ENCODE results near the gene LPP. TPM values are rescaled to one million over a fixed set of nuclear protein-coding genes. Genes with fewer than 3 reads are reported as not detected.

LPP gene
- polyA plus RNA-seq, 3 donors = 14.1 to 23.2 (median 15.3) TPM

GRCh38 chr3:188470508-188471130 lies 316.7 kb downstream of the LPP start:
- peaks cover 12% of the 10 kb centered on the region for H3K4me1 Mint-ChIP-seq
- no peaks in the 10 kb centered on the region for H3K27me3 Mint-ChIP-seq (ENCODE audit: low read depth in 3 of 3)
- H3K27me3 ChIP-seq (ENCODE audit: control insufficient read depth in 2 of 2, insufficient read depth in 2 of 2, low read length in 2 of 2) = no peaks in the 10 kb centered on the region
- peaks cover 12 to 17% of the 10 kb centered on the region in 2 donors for H3K36me3 Mint-ChIP-seq
- no peaks in the 10 kb centered on the region for H3K36me3 ChIP-seq (replicated peaks in 1 of 2; ENCODE audit: control insufficient read depth in 1 of 2, insufficient read depth in 2 of 2, low read length in 2 of 2)
- intact Hi-C loops (cut with micrococcal nuclease) = no loop called here
- no peak overlapping the region for H3K9ac ChIP-seq (ENCODE audit: insufficient read depth, low read length, poor library complexity, severe bottlenecking)
- H3K4me3 Mint-ChIP-seq = no peak overlapping the region
- H3K4me2 ChIP-seq (replicated peaks; ENCODE audit: extremely low read depth, low read length, poor library complexity, severe bottlenecking) = no peak overlapping the region
- no peak for TF ChIP-seq CTCF (IDR thresholded peaks at IDR 0.05)
- H2AFZ ChIP-seq (ENCODE audit: insufficient read depth, low read depth, low read length, poor library complexity, severe bottlenecking) = no peak overlapping the region
- peak in 1 of 3 donors; percentile 5 for DNase-seq
- no peaks in the 10 kb centered on the region for H3K9me3 ChIP-seq (replicated peaks in 1 of 2; ENCODE audit: control insufficient read depth in 1 of 2, insufficient read depth in 1 of 2, low read length in 2 of 2)
- no peaks in the 10 kb centered on the region for H3K79me2 ChIP-seq (ENCODE audit: insufficient read depth, low read length)
- H3K4me3 ChIP-seq (replicated peaks in 1 of 3; ENCODE audit: low read depth in 2 of 3, low read length in 3 of 3) = no peak overlapping the region
- H3K9me3 Mint-ChIP-seq = peaks cover 0 to 2% (median 0%) of the 10 kb centered on the region in 7 donors
- WGBS (ENCODE audit: insufficient coverage) = 100% methylated on average over 2 of the region's 4 CpGs
- peaks cover 0 to 4% of the 10 kb centered on the region in 2 donors for H3K4me1 ChIP-seq (ENCODE audit: control insufficient read depth in 1 of 2, insufficient read depth in 2 of 2, low read length in 2 of 2)
- H3K27ac ChIP-seq (ENCODE audit: low read depth in 1 of 2, low read length in 2 of 2) = no peak overlapping the region
- H3K27ac Mint-ChIP-seq = peak overlapping the region in 1 of 7 donors; percentile 80
- no peaks in the 10 kb centered on the region for H4K20me1 ChIP-seq (ENCODE audit: insufficient read depth, low read length)

- peaks cover 0 to 5% (median 0%) of the 10 kb centered on the region in 7 donors for H3K9me3 Mint-ChIP-seq
- Histone ChIP-seq H3K36me3 (replicated peaks in 1 of 2; ENCODE audit: control insufficient read depth in 1 of 2, insufficient read depth in 2 of 2, low read length in 2 of 2) (no peaks in the 10 kb centered on the region), H3K4me2 (replicated peaks; ENCODE audit: extremely low read depth, low read length, poor library complexity, severe bottlenecking) (no peak overlapping the region), H2AFZ (ENCODE audit: insufficient read depth, low read depth, low read length, poor library complexity, severe bottlenecking) (no peak overlapping the region), H3K4me1 (ENCODE audit: control insufficient read depth in 1 of 2, insufficient read depth in 2 of 2, low read length in 2 of 2) (peaks cover 0 to 4% of the 10 kb centered on the region in 2 donors), H3K27me3 (ENCODE audit: control insufficient read depth in 2 of 2, insufficient read depth in 2 of 2, low read length in 2 of 2) (no peaks in the 10 kb centered on the region), H4K20me1 (ENCODE audit: insufficient read depth, low read length) (no peaks in the 10 kb centered on the region), H3K79me2 (ENCODE audit: insufficient read depth, low read length) (no peaks in the 10 kb centered on the region), H3K9me3 (replicated peaks in 1 of 2; ENCODE audit: control insufficient read depth in 1 of 2, insufficient read depth in 1 of 2, low read length in 2 of 2) (no peaks in the 10 kb centered on the region), H3K27ac (ENCODE audit: low read depth in 1 of 2, low read length in 2 of 2) (no peak overlapping the region), H3K9ac (ENCODE audit: insufficient read depth, low read length, poor library complexity, severe bottlenecking) (no peak overlapping the region), H3K4me3 (replicated peaks in 1 of 3; ENCODE audit: low read depth in 2 of 3, low read length in 3 of 3) (no peak overlapping the region)
- no peak overlapping the region for H3K27ac Mint-ChIP-seq
- DNase-seq = no peak
- H3K36me3 Mint-ChIP-seq = peaks cover 12 to 17% of the 10 kb centered on the region in 2 donors
- no peak for TF ChIP-seq CTCF (IDR thresholded peaks at IDR 0.05)
- intact Hi-C loops (cut with micrococcal nuclease) = no loop called here
- peaks cover 12% of the 10 kb centered on the region for H3K4me1 Mint-ChIP-seq
- H3K4me3 Mint-ChIP-seq = no peak overlapping the region
- H3K27me3 Mint-ChIP-seq (ENCODE audit: low read depth in 3 of 3) = no peaks in the 10 kb centered on the region
These were observed 317.8 kb downstream of the LPP start for GRCh38 chr3:188471723-188472122.

Data from CD14-positive monocyte (primary cell).